ENCODE data around the gene FSTL4.
"Not testable (repeated sequence)": the region's sequence is repeated elsewhere in the genome, so short reads cannot be mapped to it uniquely, and the experiment has no call there.

Gene FSTL4

DNA sequence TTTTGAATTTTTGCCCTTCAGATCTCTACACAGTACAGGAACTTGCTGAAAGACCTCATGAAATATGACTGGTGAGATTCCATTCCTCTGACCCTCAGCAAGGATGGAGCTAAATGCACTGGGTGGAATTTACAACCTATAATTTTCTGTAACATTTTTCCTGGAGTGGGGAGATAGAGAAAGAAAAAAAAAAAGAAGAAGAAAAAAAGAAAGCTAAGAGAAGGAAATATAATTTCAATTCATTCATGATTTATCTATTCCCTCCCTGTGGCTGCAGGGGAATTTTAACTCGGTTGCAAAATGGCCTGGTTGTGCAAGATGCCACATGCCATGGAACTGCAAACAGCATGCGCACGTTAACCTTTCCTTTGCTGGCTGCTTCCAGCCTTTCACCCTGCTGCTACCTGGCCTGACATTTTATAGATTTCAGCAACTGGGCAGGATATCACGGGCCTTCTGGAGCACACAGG is 155.4 kb downstream of the FSTL4 start:
- no peak for DNase-seq (ENCODE audit: low spot score)

DNA sequence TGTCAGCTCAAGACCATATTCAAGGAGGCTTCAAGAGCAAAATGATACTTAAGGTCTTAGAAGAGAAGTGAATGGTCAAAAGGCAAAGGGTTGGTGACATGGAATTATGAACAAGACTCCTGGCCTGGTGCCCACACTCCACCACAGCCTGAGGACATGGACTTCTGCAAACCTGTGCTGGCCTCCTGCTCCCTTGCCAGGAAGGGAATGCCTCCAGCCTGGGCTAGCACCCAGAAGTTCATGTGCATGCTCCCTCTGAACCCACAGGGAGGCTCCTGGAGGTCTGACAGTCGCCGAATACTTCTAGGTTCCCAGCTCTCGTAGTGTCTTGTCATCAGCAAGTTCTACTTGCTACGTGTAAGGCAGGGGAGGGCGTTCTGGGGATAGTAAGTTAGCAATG is 156.7 kb downstream of the FSTL4 start:
- DNase-seq (ENCODE audit: low spot score): no peak

DNA sequence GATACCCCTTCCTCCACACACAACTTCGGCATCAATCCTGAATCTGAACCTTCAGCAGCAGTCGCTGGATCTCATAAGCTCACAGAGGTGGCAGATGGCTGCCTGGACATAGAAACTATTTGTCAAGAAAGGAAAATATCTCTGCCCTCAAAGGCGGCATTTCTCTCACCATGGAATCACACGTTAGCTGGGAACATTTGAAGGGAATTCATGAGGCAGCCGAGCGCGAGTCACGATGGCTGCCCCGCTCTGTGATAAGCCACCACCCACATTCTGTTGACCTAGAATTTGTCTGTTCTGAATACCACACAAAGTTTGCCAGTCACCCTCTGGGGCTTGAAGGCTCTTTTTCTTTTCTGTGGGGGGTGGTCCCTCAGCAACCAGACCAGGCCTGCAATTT is 157.9 kb downstream of the FSTL4 start:
- DNase-seq (ENCODE audit: low spot score): no peak

DNA sequence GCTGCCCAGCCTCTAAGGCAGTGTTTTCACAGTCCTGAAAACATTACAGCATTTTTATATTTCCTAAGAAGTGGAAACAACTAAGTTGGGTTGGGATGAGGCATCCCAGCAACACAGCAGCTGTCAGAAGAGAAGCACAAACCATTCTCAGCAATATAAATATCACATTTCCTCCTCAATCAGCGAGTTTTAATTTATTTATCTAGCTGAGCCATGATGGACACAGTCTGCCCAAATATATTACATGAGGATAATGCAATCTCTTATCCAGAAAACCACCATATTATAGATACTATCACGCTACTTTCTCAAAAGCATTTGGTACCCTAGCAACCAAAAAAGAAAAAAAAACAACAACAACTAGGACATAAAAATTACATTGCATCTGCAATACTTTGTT is 158.5 kb downstream of the FSTL4 start:
- no peak for DNase-seq (ENCODE audit: low spot score)

DNA sequence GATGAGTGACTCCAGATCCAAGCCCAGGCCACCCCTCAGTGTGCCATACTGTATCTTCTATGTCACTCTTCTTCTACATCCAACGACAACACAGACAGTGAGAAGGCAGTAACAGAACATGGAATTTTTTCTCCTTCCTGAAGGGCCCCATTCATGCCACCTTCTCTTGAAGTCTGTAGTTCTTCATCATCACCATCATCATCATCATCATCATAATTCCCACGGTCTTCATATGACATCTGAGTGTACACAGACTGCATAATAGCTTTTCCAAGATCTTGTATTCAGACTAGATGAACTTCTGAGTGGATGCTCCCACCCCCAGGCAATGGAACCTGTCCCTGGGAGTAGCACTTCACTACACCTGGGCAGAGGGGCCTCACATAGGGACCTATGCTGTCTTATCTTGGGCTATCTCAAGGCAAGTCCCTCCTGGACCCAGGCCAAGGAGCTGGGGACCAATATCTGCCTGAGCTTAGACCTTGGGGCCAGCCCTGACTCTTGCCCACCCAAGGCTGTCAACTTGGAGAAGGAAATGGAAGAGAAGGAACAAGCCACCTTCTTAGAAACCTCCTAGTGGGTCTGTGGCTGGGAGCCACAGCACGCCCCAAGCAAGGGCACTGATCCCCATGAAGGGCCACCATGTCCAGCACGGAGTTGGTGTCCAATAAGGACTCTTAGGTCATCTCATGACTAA is 159.1 kb downstream of the FSTL4 start:
- no peak for DNase-seq (ENCODE audit: low spot score)

DNA sequence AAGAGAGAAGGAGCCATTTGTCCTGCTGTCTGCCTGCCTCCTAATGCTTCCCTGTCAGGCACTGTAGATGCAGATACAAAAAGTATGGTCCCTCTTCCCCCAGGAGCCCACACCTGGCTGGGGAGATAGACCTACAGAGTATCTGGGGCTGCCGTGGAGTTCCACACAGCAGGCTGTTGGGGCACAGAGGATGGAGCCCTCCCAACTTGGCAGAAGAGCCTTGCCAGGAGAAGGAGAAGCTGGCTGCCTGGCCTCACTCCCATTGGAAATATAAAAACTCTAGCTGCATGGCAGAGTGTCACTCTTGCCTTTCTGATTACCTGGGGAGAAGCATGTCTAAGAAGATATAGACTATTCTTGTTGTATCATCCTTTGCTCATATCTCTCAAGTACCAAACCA is 160.4 kb downstream of the FSTL4 start:
- no peak for DNase-seq (ENCODE audit: low spot score)

DNA sequence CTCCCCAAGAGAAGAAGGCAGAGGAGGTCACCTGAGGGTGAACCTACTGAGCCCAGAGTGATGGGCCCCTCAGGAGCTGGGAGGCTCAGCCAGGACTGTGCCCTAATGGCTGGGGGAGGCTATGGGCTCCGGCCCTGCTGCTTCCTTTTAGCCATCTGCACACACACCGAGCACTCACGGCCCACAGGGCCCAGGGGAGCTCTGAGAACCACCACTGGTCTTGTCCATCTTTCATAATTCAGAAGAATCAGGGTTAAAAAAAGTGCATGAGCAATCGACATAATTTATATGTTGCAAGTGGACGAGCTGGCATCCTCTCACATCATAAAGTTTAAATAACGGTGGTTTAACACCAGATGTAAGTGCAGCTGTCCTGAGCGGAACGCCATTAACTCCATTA is 162.1 kb downstream of the FSTL4 start:
- DNase-seq (ENCODE audit: low spot score): no peak

DNA sequence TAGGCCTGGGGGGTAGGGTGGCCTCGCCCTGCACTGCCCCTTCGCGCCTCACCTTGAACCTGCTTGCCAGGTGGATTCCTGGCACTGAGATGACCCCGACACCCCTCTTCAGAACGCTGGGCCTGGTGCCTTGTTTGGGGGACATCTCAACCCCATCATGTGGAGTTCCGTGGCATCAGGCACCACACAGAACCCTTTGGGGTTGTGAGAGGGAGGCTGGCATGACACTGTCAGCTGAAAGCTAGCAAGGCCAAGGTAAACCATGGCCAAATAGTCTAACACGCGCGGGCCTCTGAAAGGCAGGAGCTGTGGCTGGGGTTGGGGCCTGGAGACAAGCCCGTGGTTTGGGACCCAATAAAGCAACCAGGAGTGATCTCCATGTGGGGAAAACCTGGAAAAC is 163.2 kb downstream of the FSTL4 start:
- no peak for DNase-seq (ENCODE audit: low spot score)

DNA sequence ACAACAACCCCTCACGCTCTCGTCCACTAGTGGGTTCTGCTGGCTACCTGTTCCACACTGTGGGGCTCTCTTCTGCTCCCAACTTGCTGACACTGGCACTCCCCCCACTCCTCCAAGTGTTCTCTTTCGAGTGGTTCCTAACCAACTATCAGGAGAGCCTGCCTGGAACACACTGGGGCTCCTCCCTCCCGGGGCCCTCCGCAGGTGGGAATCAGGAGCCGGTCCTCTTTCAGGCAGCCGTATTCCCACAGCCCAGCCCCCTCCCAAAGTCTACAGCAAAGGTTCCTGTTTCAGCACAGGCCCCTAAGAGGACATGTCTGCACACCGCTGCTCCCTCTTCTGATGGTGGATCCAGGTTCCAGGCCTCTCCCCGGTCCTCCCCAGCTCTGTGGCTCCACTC is 165.9 kb downstream of the FSTL4 start:
- no peak for DNase-seq (ENCODE audit: low spot score)

DNA sequence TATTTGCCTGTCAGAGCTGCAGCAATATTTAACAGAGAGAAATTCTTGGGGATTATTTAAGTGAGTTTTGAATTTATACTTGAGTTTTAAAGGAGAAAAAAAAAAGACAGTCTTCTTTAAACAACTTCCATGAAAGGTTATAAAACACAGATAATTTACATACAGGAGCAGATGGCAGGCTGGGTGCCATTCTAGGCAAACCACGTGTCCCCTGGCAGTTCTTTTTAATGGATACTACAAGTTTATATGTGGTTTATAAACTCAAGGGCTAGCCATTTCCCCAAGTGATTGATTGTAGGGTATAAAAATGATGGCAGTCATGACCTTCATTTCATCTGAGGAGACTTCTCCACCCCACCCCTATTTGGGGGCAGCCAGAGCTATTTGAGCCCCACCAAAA is 166.6 kb downstream of the FSTL4 start:
- DNase-seq (ENCODE audit: low spot score): no peak

DNA sequence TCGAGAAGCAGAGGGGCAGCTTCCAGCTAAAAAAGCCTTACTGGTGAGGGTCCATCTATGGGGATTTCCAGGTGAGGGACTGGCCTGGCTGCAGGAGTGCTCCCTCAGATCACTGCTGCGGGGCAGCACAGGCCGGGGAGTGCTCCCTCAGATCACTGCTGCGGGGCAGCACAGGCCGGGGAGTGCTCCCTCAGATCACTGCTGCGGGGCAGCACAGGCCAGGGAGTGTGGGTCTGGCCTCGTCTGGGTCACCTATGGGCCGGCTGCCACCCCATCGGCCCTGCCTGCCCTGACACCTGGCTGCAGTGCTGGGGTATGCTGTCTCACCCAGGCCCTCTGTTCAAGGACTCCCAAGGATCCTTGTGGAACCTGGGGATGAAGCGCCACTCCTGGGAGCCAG is 167.1 kb downstream of the FSTL4 start:
- DNase-seq (ENCODE audit: low spot score): not testable (repeated sequence)

DNA sequence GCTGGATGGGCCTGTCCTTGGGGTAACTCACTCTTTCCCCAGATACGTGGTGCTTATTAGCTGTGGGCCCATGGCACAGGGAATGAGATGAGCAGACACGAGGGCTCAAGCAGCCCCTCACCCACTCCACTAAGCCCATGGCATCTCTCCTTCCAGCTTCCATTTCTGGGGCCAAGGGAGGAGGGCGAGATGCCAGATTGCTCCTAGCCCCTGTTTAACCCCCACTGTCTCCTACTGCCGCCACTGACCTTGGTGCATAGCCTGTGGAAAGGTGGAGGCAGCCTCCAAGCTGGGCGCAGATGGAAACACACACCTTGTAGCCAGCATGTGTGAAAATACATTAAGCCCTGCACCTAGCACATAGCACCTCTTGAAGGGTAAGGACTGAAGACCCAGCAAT is 167.6 kb downstream of the FSTL4 start:
- DNase-seq (ENCODE audit: low spot score): no peak

DNA sequence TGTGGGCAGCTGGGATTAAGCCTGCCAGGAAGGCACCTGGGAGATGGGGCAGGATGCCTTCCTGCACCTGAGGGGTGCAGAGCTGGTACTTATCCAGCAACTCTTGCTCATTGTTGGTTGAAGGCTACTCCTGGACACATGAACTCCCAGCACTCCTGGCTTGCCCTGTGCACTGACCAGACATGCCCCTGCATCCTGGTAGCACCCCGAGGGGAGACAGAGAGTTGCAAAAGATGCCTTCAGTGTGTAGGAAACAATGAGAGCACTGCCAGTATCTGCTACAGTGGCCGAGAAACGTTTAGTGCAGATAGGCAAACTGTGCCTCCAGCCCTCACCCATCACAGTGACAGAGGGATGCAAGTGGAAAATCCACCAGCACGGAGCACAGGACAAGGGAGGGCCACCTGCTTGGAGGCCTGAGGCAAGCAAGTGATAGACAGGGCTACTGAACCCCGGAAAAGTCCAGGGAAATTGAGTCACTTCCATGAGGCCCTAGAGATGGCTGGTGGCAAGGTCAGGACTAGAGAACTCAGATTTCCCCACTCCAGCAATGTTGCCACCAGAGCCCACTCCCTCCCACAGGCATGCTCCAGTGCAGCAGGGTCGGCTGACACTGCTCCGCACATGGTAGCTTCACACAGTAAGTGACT is 171.1 kb downstream of the FSTL4 start:
- no peak for DNase-seq (ENCODE audit: low spot score)

DNA sequence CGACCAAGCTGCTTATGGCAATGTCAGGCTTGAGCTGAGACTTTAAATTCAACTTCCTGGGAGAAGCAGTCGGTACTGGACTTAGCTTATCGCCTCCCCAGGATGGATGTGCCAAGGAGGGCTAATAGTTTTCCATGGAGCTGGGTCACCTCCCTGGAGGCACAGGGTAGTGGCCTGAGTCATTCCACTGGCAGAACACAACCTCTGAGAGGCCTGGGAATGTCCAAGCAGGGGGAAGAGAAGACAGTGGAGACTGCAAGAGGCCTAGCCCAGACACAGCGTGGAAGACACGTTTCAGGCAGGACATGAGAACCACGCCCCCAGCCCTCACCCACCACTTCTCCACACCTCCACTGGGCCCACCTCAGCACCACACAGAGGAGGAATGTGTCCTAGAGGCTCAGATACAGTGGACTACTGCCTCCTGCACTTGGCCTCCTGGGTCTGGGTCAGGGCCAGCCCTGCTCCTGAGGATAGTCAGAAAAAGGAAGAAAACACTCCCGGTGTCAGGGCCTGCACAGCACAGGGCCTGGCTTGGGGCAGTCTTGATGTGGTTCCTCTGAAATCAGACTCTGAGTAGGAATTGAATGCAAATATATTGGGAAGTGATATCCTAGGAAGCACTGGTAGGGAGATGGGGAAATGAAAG is 171.8 kb downstream of the FSTL4 start:
- DNase-seq (ENCODE audit: low spot score): no peak

DNA sequence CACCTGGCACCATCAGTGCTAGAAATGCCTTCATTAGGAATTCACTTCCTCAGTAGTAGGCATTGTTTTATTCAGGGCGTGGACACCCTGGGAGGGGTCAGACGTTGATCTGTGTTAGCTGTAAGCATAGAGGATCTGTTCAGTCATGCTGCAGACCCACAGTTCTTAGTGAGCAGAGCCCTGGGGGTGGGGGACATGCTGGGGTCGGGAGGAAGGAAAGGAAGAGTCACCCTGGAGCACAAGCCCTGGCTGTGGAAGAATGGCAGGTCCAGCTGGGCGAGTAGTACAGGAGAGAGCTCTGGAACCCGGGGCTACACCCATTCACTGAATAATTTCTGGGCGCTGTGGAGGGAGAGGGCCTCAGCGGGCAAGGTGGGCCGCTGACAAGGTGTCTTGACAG is 172.5 kb downstream of the FSTL4 start:
- DNase-seq (ENCODE audit: low spot score): no peak

DNA sequence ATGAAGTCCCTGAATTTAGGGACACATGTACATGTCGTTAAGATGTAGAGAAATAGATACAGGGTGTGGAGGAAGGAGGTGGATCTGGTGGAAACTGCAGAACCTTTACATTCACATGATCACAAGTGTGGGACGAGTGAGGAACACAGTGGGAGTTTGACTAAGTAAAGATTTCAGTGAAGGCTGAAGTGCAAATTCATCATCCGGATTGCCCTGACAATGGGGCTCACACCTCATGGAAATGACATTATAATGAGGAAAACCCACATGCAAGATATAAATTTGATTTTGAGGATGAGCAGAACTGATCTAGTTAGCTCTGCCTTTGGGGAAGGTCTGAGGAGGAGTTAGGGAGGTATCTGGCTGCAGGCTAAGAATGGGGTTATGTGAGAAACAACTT is 173.9 kb downstream of the FSTL4 start:
- DNase-seq (ENCODE audit: low spot score): no peak

DNA sequence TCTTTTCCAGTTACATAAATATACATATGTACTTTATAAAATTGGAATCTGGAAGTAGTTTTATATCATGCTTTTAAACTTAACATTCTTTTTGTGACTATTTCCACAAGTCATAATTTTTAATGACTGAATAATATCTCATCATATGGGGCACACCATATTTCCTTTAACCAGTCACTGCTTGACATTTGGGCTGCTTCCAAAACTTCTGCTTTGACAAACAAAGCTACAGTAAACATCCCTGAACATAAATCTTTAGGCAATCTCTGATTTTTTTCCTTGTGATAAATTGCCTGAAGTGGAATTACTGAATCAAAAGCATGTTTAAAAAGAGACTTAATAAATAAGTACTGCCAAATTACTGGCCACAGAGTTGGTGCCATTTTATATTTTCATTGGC is 178.0 kb downstream of the FSTL4 start:
- no peak for DNase-seq (ENCODE audit: low spot score)

DNA sequence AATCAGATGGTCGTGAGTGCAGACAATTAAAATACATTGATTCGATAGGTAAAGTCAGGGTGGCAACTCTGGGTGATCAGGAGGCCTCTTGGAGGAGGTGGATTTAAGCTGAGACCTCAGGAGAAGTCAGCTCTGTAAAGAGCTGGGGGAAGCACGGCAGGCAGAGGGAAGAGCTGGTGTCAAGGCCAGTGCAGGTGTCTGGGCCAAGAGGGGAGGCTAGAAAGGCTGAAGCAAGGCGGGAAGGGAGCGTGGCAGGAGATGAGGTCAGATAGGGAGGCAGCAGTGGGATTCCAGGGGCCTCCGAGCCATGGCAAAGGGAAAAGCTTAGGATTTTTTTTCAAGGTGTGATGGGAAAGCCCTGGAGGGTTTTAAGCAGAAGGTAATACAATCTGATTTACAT is 178.7 kb downstream of the FSTL4 start:
- DNase-seq (ENCODE audit: low spot score): no peak

DNA sequence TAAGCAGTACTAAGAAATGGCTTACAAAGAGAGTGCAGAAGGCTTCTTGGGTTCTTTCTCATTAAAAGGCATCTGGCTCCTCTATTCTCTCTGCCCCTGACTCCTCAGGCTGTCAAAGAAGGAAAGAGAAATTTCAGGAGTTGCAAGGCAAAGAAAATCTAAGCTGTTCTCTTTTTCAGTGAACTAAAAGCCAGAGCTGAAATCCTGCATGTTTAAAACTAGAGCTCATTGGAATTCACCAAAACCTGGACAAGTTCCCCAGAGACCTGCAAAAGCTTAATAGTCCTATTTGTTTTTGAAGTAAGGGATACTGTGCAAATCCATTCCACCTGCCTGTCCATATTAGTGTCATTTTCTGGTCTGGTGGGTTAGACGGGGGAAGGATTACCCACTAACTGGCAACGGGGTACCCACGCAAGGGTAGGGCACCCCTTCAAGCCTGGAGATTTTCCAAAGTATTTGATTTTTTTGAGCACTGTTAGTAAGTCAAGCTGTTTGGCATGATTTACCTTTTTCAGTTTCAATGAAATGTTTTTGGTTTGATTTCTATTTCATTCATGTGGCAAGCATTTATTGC is 179.3 kb downstream of the FSTL4 start:
- no peak for DNase-seq (ENCODE audit: low spot score)

DNA sequence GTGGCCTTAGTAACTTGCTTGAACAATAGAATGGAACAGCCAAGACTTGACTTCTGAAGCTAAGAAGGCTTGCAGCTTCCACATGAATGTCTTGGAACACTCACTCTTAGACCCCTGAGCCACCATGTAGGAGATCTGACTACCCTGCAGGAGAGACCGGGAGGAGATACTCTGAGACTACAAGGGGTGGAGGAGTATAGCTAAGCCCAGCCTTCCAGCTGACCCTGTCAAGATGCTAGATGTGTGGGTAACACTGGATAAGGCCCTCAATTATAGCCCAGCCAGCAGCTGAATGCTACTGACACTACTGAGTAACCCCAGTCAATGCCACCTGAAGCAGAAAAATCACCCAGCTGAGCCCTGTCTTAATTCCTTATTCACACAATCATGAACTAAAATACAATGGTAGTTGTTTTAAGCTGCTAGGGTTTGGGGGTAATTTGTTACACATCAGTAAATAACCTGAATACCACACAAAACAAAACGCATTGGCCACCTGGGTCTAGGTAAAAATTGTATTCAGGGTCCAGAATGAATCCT is 180.9 kb downstream of the FSTL4 start:
- DNase-seq (ENCODE audit: low spot score): no peak

DNA sequence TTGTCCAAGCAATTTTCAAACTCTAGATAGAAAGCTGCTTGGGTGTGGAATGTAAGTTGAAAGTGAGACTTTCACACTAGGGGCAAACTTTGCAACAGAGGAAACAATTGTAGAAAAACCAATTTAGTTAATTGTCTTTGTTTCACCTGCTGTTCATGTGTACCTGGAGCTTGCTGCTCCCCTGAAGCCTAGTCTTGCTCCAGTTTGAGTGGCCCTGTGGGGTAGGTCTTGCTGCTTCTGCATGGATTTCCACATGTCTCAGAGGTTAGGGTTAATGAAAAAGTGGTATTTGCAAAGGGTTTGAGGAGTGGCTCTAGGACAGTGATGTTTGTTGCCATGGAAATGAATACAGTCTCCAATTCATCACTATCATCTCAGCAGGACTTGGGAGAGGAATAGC is 182.2 kb downstream of the FSTL4 start:
- DNase-seq (ENCODE audit: low spot score): no peak

DNA sequence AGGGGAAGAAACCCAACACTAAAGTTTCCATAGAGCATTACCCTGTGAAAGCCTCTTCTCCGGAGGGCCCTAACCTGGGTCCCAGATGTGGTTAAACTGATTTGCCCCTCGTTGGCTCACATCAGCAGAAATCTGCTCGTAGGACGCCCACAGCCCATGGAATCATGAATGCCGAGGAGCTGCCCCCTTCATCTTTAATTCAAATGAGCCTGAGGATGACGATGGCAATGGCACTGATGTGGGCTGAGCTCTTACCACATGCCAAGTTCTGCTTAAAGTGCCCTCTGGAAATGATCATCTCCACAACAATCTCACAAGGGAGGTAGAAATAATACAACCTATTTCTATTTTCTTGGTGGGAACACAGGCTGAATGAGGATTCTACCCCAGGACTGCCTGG is 183.3 kb downstream of the FSTL4 start:
- no peak for DNase-seq (ENCODE audit: low spot score)

DNA sequence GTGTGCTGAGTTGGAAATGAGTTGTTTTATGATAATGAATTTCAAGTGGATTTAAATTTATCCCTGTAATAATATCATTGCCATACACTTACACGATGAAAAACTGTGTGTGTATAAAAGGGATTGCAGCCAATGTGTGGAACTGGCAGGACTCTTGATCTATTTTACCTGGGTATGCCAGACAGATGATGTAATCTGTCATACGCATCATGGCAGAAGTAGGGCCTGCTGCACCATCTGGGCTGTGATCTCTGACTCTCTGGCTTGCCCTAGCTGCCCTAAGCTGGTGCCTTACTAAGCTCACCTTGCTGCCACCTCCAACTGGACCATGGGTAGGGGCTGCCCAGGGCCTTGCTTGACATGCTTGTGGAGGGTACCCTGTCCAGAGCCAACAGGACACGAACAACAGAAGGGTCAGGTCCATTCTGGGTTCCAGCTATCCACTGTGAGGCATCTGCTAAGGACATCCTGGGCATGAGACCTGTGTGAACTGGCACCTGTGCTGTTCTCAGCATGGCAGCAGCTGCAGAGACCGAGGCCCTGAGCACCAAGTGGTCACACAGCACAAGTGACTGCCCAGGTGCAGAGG is 184.2 kb downstream of the FSTL4 start:
- DNase-seq (ENCODE audit: low spot score): no peak

All from kidney tubule cell (primary cell).